Head of caudate nucleus (tissue), 42 donors: ENCODE measurements around the gene FIBIN.
A peak's percentile ranks its signal among the peaks of the same experiment; 100 is the strongest.
"Not testable (repeated sequence)": the region's sequence is repeated elsewhere in the genome, so short reads cannot be mapped to it uniquely, and the experiment has no call there.

ENCODE experiments used
- DNase-seq, 42 donors: peaks; one replicate each; pipeline versions ENCODE4 v3.0.0 to v3.0.0-alpha.2; 2020 to 2021; ENCODE audit warnings: mixed read lengths in 7 of 42
- intact Hi-C: fragments of 100-400 bp; cut with DNase I; formaldehyde crosslinking; loops from one replicate; pipeline ENCODE4 v1.15.0; 2022

The FIBIN gene

DNA sequence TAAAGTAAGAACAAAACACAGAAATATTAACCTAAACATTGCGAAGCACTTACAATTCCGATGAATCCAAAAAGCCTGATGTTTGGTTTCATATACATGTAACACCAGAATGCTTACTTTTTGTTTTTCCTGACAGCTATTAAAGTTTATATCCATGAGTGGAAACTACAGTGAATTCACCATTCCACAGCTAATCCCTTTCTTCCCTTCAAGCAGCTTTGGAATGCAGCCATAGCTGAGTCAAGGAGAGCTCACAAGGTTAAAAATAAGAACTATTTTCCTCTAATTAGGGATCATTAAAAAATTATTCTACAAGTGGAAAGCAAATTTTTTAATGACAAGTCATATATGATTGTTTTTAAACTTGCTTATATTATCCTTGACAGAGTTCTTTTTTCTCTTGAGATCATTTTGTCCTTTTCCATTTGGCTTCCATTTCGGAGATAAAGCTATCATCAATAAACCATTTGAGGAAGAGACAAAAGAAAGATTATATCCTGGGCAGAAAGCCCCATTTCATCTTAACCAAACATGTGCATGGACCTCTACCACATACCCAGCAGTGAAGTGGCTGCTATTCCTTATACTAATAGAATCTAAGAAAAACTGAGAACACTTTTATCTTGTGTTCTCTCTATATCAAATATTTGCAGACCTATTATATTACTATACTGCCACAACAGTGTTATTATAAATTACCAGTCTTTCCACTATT lies 19.7 kb upstream of the FIBIN start:
- no peak for DNase-seq
- intact Hi-C loops: no loop called here

DNA sequence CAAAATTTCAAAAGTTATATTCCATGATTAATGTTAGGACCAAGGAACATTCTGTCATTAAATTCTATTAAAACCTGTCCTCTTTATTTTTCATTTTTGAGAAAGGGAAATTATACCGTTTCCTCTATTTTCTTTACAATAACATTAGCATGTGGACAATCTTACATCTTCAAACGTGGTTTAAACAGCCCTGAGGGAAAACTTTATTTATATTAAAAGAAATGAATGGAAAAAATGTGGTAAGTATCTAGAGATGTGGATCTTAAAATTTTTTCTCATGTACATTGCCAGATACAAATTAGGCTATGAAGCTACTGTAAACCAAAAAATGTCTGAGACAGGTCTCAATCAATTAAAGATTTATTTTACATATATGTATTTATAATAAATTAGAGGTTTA lies 18.9 kb upstream of the FIBIN start:
- intact Hi-C loops: no loop called here
- DNase-seq: no peak

DNA sequence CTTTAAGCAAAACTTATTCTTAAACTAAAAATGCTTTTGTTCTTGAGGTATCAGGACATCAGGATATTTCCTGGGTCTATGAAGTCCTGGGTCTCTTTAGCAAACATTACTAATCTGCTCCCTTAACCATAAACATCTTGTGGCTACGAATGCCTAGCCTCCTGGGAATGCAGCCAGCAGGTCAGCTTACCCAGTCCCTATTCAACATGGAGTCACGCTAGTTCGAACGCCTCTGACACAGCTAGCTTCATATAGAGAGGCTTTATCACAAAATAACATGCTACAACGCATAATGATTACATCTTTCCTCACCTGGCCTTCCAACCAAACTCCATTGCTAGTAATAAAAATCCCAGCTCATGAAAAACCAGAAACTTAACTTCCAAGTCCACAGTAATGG lies 17.5 kb upstream of the FIBIN start:
- DNase-seq: no peak
- intact Hi-C loops: no loop called here

DNA sequence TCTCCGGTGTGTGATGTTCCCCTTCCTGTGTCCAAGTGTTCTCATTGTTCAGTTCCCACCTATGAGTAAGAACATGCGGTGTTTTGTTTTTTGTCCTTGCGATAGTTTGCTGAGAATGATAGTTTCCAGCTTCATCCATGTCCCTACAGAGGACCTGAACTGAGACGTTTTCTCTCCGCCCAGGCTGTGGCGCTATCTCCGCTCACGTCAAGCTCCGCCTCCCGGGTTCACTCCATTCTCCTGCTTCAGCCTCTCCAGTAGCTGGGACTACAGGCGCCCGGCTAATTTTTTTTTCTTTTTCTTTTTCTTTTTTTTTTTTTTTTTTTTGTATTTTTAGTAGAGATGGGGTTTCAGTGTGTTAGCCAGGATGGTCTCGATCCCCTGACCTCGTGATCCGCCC lies 16.7 kb upstream of the FIBIN start:
- intact Hi-C loops, DNase-seq: not testable (repeated sequence)

DNA sequence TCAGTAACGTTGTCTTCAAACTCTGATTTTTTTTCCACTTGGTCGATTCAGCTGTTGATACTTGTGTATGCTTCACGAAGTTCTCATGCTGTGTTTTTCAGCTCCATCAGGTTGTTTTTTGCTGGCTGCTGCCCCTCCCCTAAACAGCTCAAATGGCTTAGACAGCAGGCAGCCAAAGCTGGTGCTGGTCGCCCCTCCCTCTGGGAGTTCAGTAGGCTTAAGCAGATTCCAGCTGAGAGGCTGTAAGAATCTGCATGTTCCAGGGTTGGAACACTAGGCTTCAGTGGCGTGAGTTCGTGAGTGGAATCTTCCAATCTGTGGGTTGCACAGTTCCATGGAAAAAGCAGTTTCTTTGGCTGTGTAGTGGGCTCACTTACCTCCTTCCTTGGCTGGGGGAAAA lies 10.3 kb upstream of the FIBIN start:
- DNase-seq: no peak
- intact Hi-C loops: no loop called here

DNA sequence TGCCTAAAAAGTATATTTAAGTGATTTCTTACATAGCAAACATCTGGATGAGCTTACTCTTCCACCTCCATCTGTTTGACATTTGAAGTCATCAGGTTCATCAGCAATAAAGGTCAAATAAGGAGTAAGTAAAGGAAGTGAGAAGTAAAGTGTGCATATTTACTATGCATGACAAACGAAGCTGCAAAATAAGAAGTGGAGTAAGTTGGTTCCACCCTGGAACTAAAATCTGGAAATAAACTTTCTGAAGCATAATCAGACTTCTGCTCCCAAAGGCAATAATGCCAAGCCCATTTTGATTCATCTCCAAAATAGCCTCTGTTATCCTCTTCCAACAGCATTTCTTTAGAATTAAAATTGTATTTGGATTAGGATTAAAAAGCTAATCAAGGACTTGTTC lies 8.4 kb upstream of the FIBIN start:
- intact Hi-C loops: no loop called here
- no peak for DNase-seq

DNA sequence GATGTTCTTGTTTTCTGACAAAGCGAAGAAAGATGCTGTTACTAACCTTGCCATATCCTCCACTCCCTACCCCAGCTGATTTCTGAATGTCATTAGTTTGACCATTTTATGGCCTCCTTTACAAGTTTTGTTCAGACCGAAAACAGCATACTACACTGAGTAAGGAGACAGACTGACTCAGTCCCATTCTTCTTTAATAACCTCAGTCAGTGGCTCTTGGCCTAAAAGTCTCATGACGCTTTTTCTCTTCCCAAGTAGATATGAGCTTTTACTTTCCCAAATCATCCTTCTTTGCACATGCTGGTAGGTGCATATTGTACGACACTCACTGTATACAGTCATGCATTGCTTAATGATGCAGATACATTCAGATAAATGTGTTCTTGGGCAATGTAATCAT lies 8.0 kb upstream of the FIBIN start:
- intact Hi-C loops: no loop called here

DNA sequence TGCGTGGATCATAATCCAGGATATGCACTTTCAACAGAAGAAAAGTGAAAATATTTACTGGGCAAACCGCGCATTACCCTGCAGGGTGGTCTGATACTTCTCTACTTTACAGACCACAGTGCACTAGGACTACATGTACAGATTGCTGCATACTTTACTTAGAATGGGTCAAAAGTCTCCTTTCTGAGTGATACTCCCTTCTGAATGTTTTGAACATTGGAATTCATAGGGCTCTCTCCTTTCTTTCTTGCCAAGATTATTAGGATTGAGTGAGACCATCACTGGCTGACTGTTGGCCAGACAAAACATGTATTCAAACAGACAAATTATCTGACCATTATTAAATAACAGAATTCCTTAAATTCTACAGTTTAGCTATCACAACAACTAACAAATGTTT lies 6.6 kb upstream of the FIBIN start:
- intact Hi-C loops: no loop called here
- DNase-seq: no peak

More for the DNA sequence above, 8.0 kb upstream of the FIBIN start:
- DNase-seq: no peak

DNA sequence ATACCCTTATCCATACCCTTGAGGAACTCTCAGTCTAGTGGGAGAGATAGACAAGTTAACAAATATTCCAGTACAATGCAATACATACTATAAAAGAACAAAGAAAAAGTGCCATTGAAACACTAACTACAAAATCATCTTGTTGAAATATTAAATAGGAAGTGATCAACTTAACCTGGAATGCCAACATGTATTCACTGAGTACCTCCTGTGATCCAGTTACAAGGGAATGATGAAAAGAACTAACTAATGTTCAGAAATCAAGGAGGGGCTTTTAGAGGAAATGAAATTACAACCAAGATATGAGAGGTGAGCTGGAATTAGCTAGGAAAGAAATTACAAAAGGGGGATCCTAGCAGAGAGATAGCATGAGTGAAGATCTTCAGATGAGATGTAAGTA lies 6.2 kb upstream of the FIBIN start:
- intact Hi-C loops: no loop called here
- no peak for DNase-seq

DNA sequence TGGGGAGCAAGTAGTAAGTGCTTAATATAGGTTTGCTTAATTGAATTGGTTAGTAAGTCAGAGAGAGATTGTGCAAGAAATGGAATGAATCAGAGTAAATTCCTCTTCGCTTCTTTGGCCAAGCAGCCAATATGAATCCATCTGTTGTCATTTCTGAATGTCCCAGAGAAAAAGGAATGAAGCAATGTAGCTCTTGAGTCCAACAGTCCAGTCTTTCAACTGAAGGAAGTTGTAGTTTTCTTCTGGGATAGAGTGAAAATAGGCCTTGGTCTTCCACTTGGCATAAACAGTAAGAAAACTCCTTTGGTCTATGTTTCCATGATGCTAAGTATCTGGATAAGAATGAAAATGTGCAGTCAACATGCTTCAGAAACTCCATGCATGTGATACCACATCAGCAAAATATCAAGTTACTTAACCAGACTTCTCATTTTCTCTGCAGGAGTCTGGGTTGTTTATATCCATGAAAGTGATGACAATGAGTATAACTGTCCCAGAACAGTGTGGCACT lies 1.8 kb upstream of the FIBIN start:
- intact Hi-C loops: no loop called here
- DNase-seq: no peak

DNA sequence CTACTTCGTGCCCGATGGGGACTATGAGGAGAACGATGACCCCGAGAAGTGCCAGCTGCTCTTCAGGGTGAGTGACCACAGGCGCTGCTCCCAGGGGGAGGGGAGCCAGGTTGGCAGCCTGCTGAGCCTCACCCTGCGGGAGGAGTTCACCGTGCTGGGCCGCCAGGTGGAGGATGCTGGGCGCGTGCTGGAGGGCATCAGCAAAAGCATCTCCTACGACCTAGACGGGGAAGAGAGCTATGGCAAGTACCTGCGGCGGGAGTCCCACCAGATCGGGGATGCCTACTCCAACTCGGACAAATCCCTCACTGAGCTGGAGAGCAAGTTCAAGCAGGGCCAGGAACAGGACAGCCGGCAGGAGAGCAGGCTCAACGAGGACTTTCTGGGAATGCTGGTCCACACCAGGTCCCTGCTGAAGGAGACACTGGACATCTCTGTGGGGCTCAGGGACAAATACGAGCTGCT lies 751 bp downstream of the FIBIN start:
- intact Hi-C loops: no loop called here
- DNase-seq: peak in 25 of 42 donors; percentile 3 to 45 (median 19)

DNA sequence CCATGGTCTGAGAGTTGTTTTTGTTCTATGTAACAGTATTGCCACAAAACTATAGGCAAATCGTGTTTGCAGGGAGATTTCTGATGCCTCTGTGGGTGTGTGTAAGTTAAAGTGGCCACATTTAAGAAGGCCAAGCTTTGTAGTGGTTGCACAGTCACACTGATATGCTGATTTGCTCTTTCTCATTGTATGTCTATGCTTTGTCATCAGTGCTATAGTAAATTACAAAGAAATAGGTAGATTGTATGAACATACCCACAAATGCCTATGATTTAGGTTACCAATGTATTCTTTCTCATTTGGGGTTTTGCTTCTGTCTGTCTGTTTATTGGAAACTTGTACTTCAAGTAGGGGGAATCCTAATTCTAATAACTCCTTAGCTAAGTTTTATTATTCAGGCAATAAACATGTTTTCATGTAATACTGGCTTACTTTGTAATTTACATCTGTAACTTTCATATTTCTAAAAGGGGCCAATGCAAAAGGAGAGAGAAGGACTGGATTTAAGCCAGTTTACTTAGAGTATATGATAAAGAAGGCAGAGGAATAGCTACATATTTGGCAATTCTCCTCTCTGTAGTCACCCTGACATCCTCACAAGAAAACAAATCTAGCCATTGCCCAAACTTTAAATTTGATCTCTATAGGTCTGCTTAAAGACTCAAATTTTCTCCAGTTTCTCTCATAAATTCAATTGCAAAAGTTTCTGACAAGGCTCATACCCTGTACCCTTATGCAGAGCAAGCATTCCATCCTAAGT lies 2.0 kb downstream of the FIBIN start:
- DNase-seq: no peak
- intact Hi-C loops: no loop called here

DNA sequence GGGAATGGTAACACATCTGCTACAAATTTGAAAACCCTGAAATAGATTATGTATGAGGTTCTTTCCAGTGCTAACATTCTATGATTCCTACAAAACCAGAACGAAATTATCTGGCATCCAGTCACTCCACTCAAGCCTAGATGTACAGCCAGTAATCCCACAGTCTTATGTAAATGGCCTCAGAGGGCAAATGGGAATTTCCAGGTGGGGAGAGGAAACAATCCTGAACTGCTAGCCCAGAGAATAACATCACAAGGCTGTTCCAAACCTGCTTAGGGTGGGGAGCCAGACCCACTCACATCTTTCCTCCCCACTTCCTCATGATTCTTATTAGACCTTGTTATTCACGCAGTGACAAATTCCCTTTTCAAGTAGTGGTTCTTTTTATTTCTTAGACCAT lies 3.5 kb downstream of the FIBIN start:
- DNase-seq: no peak
- intact Hi-C loops: no loop called here

DNA sequence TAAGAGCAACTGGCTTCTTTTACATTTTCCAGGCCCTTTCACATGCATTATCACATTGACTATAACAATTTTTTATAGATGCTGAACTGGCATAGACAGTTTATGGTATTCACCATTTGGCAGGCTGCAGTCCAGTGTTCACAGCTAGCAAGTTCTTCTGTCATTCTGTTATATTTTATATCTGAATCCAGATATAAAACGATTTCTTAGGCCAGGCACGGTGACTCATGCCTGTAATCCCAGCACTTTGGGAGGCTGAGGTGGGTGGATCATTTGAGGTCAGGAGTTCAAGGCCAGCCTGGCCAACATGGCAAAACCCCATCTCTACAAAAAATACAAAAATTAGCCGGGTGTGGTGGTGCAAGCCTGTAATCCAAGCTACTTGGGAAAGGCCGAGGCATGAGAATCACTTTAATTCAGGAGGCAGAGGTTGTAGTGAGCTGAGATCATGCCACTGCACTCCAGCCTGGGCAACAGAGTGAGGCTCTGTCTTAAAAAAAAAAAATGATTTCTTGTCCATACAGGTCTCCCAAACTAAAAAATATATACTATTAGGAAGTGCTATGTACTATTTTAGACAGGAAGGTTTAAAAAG lies 7.3 kb downstream of the FIBIN start:
- DNase-seq, intact Hi-C loops: not testable (repeated sequence)

DNA sequence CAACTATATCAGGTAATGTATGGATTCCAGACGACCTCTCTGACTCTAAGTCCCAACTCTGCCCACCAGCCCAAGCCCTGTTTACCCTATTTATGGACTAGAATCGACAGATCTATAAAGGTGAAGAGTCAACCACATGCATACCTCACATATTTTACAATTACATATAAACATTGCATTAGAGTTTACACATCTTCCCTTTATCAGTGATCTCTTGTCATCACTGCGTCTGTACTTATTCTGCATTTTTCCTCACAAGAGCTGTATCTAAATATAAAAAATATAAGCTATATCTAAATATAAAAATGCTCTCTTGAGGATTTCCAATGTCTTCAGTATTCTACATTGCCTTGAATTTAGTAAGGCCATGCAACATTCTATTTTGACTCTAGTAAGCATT lies 8.5 kb downstream of the FIBIN start:
- intact Hi-C loops: no loop called here
- no peak for DNase-seq

DNA sequence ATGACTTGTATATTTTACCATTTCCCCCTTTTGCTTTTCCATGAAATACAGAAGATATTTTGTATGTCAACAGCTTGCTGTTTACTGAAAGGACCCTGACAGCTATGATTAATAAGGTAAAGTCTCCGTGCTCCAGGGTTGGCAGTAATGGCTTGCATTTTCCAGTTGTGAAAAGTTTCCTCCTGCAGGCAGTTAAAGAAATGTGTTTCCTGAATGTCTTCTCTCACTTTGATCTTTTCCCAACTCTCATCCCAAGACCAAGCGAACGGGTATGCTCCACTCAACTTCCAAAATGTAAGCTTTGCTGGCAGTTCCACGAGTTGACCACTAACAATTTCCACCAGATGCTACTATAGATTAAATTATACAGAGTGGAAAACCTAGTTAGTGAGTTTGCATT lies 8.9 kb downstream of the FIBIN start:
- intact Hi-C loops: no loop called here
- no peak for DNase-seq

DNA sequence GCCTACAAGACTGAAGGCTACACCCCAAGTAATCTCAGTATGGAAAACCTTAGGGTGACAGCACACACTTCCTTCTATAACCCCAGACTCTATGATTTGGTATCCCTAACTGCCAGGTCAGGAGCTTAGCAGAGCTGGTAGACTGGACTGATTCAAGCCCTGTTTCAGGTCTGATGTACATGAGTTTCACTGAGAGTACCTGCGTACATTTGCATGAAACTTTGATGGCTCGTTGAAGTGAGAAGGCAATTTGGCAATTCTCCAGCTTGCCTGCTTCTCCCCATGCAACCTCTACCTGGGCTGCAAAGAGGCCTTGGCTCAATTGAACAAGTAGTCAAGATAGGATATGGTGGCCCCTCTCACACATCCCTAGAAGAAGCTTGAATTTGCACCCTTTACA lies 10.2 kb downstream of the FIBIN start:
- intact Hi-C loops: no loop called here

DNA sequence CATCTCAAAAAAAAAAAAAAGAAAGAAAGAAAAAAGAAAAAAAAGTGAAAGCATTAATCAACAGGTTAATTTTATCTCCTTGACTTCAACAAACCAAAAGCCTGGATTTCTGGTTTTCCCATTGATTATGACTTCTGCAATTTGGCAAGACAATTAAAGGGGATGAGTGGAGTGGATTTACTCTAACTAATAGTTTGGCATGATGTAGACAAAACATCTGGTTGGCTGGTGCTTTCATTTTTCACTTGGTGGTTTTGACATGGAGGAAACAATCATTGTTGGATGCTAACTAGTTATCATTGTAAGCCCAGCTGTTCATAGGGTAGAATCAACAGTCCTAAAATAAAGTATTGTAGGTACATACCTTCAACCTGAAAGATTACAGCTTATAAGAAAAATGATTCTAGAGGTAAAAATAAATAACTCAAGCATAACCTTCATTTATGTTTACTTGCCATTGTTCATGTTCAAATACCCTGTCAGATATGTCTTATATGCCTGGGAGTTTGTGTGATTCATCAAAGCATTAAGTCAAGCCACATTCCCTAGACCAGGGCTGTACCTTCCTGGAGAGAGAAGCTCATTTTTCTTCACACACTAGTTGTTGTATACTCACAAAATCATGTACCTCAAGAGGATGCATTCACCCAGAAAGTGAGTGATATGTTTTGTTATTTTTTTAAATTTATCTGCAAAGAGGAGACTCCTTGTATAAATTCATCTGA lies 15.1 kb downstream of the FIBIN start:
- DNase-seq: no peak
- intact Hi-C loops: no loop called here

More for the DNA sequence above, 10.2 kb downstream of the FIBIN start:
- DNase-seq: no peak

DNA sequence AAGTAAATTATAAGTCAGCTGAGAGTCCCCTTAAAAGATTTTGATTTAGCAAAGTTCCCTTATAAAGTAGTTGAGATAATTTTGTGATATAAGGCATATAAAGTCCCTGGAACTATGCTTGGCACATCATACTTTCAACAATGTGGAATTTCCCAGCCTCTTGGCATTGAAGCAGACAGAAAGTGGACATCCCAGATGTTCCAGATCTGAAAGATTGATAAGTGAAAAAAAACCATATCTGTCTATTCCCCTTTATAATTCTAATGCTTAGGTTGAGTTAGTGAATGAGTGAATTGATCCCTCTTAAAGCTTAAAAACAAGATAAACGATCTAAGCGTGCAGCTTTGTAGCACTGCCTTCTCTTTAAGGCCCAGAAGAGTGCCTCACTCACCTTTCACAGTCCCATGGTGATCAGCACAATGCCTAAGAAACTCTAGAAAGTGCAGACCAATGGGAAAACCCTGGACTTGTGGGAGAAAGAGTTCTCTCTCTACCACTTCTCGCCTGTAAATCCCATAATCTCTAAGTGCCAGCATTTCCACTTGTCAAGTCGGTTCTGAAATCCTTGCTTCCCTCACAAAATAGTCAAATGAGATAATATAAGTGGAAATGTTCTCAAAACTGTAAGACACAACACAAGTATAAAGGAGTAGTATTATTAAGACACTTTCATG lies 17.8 kb downstream of the FIBIN start:
- intact Hi-C loops: no loop called here
- DNase-seq: no peak
